Upper lobe of left lung (tissue), 4 donors: Measurements from ENCODE around the gene FLG.
"Not testable (repeated sequence)": the region's sequence is repeated elsewhere in the genome, so short reads cannot be mapped to it uniquely, and the experiment has no call there.

Experiments used
- POLR2A ChIP-seq, 4 donors: fragments of 450-650 bp; IDR thresholded peaks; one replicate each; pipeline ENCODE4 v1.5.1; 2016 to 2017; ENCODE audit warnings: antibody characterized with exemption in 4 of 4, mild to moderate bottlenecking in 2 of 4
- TF ChIP-seq, protein P1 (sequence below), 6 experiments: fragments of 450-650 bp in 4 of 6; fragments of 200-600 bp in 2 of 6; sonication (generic) in 2 of 6; IDR thresholded peaks; one replicate each; pipeline ENCODE4 v1.5.1; 2016 to 2019; ENCODE audit warnings: antibody characterized with exemption in 6 of 6

DNA sequence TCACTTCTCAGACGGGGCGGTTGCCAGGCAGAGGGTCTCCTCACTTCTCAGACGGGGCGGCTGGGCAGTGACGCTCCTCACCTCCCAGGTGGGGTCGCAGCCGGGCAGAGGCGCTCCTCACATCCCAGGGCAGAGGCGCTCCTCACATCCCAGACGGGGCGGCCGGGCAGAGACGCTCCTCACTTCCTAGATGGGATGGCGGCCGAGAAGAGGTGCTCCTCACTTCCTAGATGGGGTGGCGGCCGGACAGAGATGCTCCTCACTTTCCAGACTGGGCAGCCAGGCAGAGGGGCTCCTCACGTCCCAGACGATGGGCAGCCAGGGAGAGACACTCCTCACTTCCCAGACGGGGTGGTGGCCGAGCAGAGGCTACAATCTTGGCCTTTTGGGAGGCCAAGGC lies 68.6 kb downstream of the FLG start:
- TF ChIP-seq, protein P1, sequence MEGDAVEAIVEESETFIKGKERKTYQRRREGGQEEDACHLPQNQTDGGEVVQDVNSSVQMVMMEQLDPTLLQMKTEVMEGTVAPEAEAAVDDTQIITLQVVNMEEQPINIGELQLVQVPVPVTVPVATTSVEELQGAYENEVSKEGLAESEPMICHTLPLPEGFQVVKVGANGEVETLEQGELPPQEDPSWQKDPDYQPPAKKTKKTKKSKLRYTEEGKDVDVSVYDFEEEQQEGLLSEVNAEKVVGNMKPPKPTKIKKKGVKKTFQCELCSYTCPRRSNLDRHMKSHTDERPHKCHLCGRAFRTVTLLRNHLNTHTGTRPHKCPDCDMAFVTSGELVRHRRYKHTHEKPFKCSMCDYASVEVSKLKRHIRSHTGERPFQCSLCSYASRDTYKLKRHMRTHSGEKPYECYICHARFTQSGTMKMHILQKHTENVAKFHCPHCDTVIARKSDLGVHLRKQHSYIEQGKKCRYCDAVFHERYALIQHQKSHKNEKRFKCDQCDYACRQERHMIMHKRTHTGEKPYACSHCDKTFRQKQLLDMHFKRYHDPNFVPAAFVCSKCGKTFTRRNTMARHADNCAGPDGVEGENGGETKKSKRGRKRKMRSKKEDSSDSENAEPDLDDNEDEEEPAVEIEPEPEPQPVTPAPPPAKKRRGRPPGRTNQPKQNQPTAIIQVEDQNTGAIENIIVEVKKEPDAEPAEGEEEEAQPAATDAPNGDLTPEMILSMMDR (IDR thresholded peaks at IDR 0.05) = not testable (repeated sequence)
- not testable (repeated sequence) for TF ChIP-seq POLR2A (IDR thresholded peaks at IDR 0.05)
